ENCODE measurements around the gene EXOC4.

Gene EXOC4

GRCh38 chr7:133934977-133935330 is 682.1 kb downstream of the EXOC4 start:
- TF ChIP-seq CTCF (IDR thresholded peaks at IDR 0.05; ENCODE audit: borderline replicate concordance, insufficient read depth, low read depth, low read length): no peak
- H3K4me3 ChIP-seq (ENCODE audit: low read depth, low read length): no peak overlapping the region

- no peak overlapping the region for H3K4me3 ChIP-seq (ENCODE audit: low read depth, low read length)
- TF ChIP-seq CTCF (IDR thresholded peaks at IDR 0.05; ENCODE audit: borderline replicate concordance, insufficient read depth, low read depth, low read length): no peak
These were observed 683.2 kb downstream of the EXOC4 start for GRCh38 chr7:133936074-133936473.

GRCh38 chr7:133937786-133938185 is 684.9 kb downstream of the EXOC4 start:
- no peak for TF ChIP-seq CTCF (IDR thresholded peaks at IDR 0.05; ENCODE audit: borderline replicate concordance, insufficient read depth, low read depth, low read length)
- no peak overlapping the region for H3K4me3 ChIP-seq (ENCODE audit: low read depth, low read length)

- no peak overlapping the region for H3K4me3 ChIP-seq (ENCODE audit: low read depth, low read length)
- TF ChIP-seq CTCF (IDR thresholded peaks at IDR 0.05; ENCODE audit: borderline replicate concordance, insufficient read depth, low read depth, low read length): no peak
These were observed 687.5 kb downstream of the EXOC4 start for GRCh38 chr7:133940368-133940767.

GRCh38 chr7:133941496-133941895 is 688.6 kb downstream of the EXOC4 start:
- H3K4me3 ChIP-seq (ENCODE audit: low read depth, low read length): no peak overlapping the region
- TF ChIP-seq CTCF (IDR thresholded peaks at IDR 0.05; ENCODE audit: borderline replicate concordance, insufficient read depth, low read depth, low read length): no peak

GRCh38 chr7:133945497-133945896 is 692.6 kb downstream of the EXOC4 start:
- no peak overlapping the region for H3K4me3 ChIP-seq (ENCODE audit: low read depth, low read length)
- no peak for TF ChIP-seq CTCF (IDR thresholded peaks at IDR 0.05; ENCODE audit: borderline replicate concordance, insufficient read depth, low read depth, low read length)

GRCh38 chr7:133947458-133948254 is 694.8 kb downstream of the EXOC4 start:
- no peak for TF ChIP-seq CTCF (IDR thresholded peaks at IDR 0.05; ENCODE audit: borderline replicate concordance, insufficient read depth, low read depth, low read length)
- H3K4me3 ChIP-seq (ENCODE audit: low read depth, low read length): no peak overlapping the region
